ENCODE data around the gene KMT5B.

KMT5B gene

GRCh38 chr11:68215524-68216170 lies 2.6 kb upstream of the KMT5B start:
- DNase-seq, result no peak

GRCh38 chr11:68215087-68215445 lies 2.0 kb upstream of the KMT5B start:
- DNase-seq, result no peak

- DNase-seq, result no peak
Measured at GRCh38 chr11:68214173-68215086, 1.3 kb upstream of the KMT5B start.

GRCh38 chr11:68213555-68214172 lies 568 bp upstream of the KMT5B start:
- DNase-seq, result peak; percentile 41

- peak; percentile 5 for DNase-seq
Measured at GRCh38 chr11:68212421-68213134, 518 bp downstream of the KMT5B start.

- no peak for DNase-seq
Measured at GRCh38 chr11:68211546-68211945, 1.6 kb downstream of the KMT5B start.

GRCh38 chr11:68206211-68206610 lies 6.9 kb downstream of the KMT5B start:
- peak; percentile 41 for DNase-seq

GRCh38 chr11:68204402-68204801 lies 8.7 kb downstream of the KMT5B start:
- DNase-seq, result no peak

- DNase-seq, result no peak
Measured at GRCh38 chr11:68202165-68202564, 10.9 kb downstream of the KMT5B start.

GRCh38 chr11:68201492-68201891 lies 11.6 kb downstream of the KMT5B start:
- no peak for DNase-seq

- no peak for DNase-seq
Measured at GRCh38 chr11:68200639-68201038, 12.5 kb downstream of the KMT5B start.

GRCh38 chr11:68199295-68199987 lies 13.7 kb downstream of the KMT5B start:
- DNase-seq, result no peak

GRCh38 chr11:68196219-68196618 lies 16.9 kb downstream of the KMT5B start:
- no peak for DNase-seq

- no peak for DNase-seq
Measured at GRCh38 chr11:68194675-68195294, 18.3 kb downstream of the KMT5B start.

GRCh38 chr11:68193018-68193417 lies 20.1 kb downstream of the KMT5B start:
- DNase-seq, result no peak

- DNase-seq, result no peak
Measured at GRCh38 chr11:68191661-68192579, 21.2 kb downstream of the KMT5B start.

GRCh38 chr11:68189888-68190287 lies 23.2 kb downstream of the KMT5B start:
- DNase-seq, result no peak

- no peak for DNase-seq
Measured at GRCh38 chr11:68189082-68189481, 24.0 kb downstream of the KMT5B start.

GRCh38 chr11:68186061-68186460 lies 27.0 kb downstream of the KMT5B start:
- no peak for DNase-seq

- no peak for DNase-seq
Measured at GRCh38 chr11:68181719-68182451, 31.2 kb downstream of the KMT5B start.
